Pancreas (tissue), 8 donors: ENCODE data around the gene DUSP12. TPM values are rescaled to one million over a fixed set of nuclear protein-coding genes. Genes with fewer than 3 reads are reported as not detected.

Source experiments
- polyA plus RNA-seq, 2 donors: library from polyadenylated mRNA; stranded (reverse); fragments of 200-250 nt; gene quantifications; one replicate each; pipeline ENCODE4 v1.2.3, GENCODE V29; 2013
- total RNA-seq, 6 donors: library from RNA; stranded (reverse); fragmentation: NEBNext Ultra II Directional in 4 of 6; extraction: Animal tissue kit (Norgen Biotek cat#: 25700) in 4 of 6; gene quantifications; one replicate each; pipeline versions ENCODE4 v1.2.1 to v1.2.4, GENCODE V29; 2021 to 2023
- donor health status: healthy with polysubstance abuse.
- donor health status: DM: no; HTN: no; CAD: no; lungs with moderate emphysema.
- donor health status: DM: no; HTN: no; CAD: no.
- donor health status: Bipolar disorder and iron deficiency.
- donor health status: DM: yes; HTN: yes; CAD: no.
- donor health status: DM: no; HTN: no; CAD: no.
- donor health status: DM: no; HTN: no; CAD: no.
- donor health status: DM: yes; HTN: yes; CAD: no.

DUSP12 gene
- total and polyA plus RNA-seq, 8 donors: 5.7 to 16.0 (median 9.1) TPM

Other genes starting within 250 kb of the DUSP12 start
- gene FCGR2A, start 244.3 kb upstream of the DUSP12 start, total RNA-seq: 10 to 100 TPM in 3 of 6 donors, 1 to 10 TPM in 3; 2.0 to 32.7 (median 7.6) TPM
- 1 to 10 TPM; 2.1 to 3.1 TPM for gene FCGR2A, start 244.3 kb upstream of the DUSP12 start, polyA plus RNA-seq
- gene HSPA6, start 225.2 kb upstream of the DUSP12 start, total RNA-seq: 1 to 10 TPM in 3 of 6 donors, under 1 TPM in 3; 0.19 to 2.2 (median 0.91) TPM
- 1 to 10 TPM; 1.6 to 3.4 TPM for gene HSPA6, start 225.2 kb upstream of the DUSP12 start, polyA plus RNA-seq
- gene FCGR3A, start 200.0 kb upstream of the DUSP12 start, total RNA-seq: 10 to 100 TPM in 2 of 6 donors, 1 to 10 TPM in 4; 2.0 to 23.1 (median 6.1) TPM
- gene FCGR3A, start 200.0 kb upstream of the DUSP12 start, polyA plus RNA-seq: 1 to 10 TPM; 2.3 to 2.4 TPM
- 1 to 10 TPM in 3 of 6 donors, under 1 TPM in 3; 0.22 to 5.2 (median 0.89) TPM for gene FCGR3B, start 118.6 kb upstream of the DUSP12 start, total RNA-seq
- under 1 TPM; 0.15 to 0.28 TPM for gene FCGR3B, start 118.6 kb upstream of the DUSP12 start, polyA plus RNA-seq
- gene FCGR2B, start 86.6 kb upstream of the DUSP12 start, total RNA-seq: 1 to 10 TPM in 3 of 6 donors, under 1 TPM in 3; 0.19 to 8.8 (median 2.6) TPM
- gene FCGR2B, start 86.6 kb upstream of the DUSP12 start, polyA plus RNA-seq: 1 to 10 TPM in 1 of 2 donors, under 1 TPM in 1; 0.80 to 1.1 TPM
- gene FCRLA, start 42.6 kb upstream of the DUSP12 start, total RNA-seq: under 1 TPM in 1 of 6 donors, not detected in 5; 0.38 TPM
- gene FCRLA, start 42.6 kb upstream of the DUSP12 start, polyA plus RNA-seq: not detected
- under 1 TPM; 0.14 to 0.51 (median 0.36) TPM for gene FCRLB, start 28.2 kb upstream of the DUSP12 start, total RNA-seq
- under 1 TPM; 0.27 to 0.49 TPM for gene FCRLB, start 28.2 kb upstream of the DUSP12 start, polyA plus RNA-seq
- 10 to 100 TPM; 11.5 to 29.5 (median 18.1) TPM for gene ATF6, start 16.5 kb downstream of the DUSP12 start, total RNA-seq
- gene ATF6, start 16.5 kb downstream of the DUSP12 start, polyA plus RNA-seq: 1 to 10 TPM; 2.2 to 6.9 TPM